Left colon (tissue), 2 donors: ENCODE results near the gene PAPPA. TPM values are rescaled to one million over a fixed set of nuclear protein-coding genes. Genes with fewer than 3 reads are reported as not detected.

ENCODE experiments used
- ATAC-seq: fragments of 200-7000 bp; cut with Tn5 transposase; one replicate; pipeline ENCODE4 v1.9.1; 2020; ENCODE audit warnings: mild to moderate bottlenecking, moderate library complexity
- DNase-seq, 2 donors: peaks; one replicate each; pipeline ENCODE4 v3.0.0-alpha.2; 2020
- intact Hi-C, 2 donors: fragments of 100-400 bp; cut with DNase I in 1 of 2; cut with micrococcal nuclease in 1 of 2; formaldehyde crosslinking; loops; one replicate each; pipeline versions ENCODE4 v1.11.2 to v1.14.0; 2022; cut with DNase I, micrococcal nuclease
- total RNA-seq, 2 donors: library from RNA; stranded (reverse); fragmentation: NEBNext Ultra II Directional; extraction: Animal tissue kit (Norgen Biotek cat#: 25700); gene quantifications; one replicate each; pipeline ENCODE4 v1.2.1, GENCODE V29; 2021
- donor health status: DM: no; HTN: no; CAD: no.
- donor health status: DM: yes; HTN: yes; CAD: no.

Gene PAPPA
- total RNA-seq, 2 donors from 2014 or later: 0.82 to 1.6 TPM

DNA sequence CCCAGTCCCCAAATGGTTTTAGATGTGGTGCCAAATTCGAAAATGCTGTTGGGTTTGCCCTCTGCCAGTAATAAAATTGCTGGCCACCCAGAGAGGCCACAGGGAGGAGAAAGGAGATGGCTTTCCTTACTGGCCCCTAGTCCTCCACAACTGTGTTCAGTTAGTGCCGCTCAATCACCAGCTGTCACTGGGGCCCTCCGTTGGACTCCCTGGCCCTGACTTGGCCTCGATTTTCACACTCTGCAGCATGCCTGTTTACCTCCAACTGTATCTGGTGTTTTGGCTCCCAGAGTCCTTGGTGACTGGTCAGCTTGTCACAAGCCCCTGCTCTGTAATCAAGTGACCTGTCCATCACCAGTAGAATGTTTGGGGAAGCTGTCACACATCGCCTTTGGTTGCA lies 97.8 kb downstream of the PAPPA start:
- no peak for ATAC-seq
- intact Hi-C loops: no loop called here

GRCh38 chr9:116260531-116260930 lies 106.9 kb downstream of the PAPPA start:
- DNase-seq (no peak), ATAC-seq (no peak)
- intact Hi-C loops: no loop called here

More for the DNA sequence above, 97.8 kb downstream of the PAPPA start:
- DNase-seq: no peak

- DNase-seq (no peak), ATAC-seq (no peak)
- intact Hi-C loops: no loop called here
Observed at GRCh38 chr9:116262448-116262847, 108.9 kb downstream of the PAPPA start.

DNA sequence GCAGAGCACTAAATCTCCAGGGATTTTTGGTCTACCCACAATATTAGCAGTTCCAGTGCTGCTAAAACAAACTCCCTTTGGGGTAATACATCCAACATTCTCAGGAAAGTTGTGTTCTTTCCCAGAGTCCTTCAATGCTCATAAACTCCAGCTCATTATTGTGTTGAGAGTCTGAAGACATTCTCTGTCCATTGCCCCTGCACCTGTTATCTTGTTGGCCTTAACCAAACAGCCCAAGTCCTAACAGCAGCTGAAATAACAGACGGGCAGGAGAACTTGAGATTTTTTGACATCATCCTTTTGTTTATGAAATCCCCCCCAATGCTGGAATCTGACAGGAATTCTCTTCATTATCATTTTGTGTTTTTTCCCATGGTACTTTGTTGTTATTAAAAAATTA lies 110.8 kb downstream of the PAPPA start:
- no peak for DNase-seq
- intact Hi-C loops: no loop called here
- no peak for ATAC-seq

DNA sequence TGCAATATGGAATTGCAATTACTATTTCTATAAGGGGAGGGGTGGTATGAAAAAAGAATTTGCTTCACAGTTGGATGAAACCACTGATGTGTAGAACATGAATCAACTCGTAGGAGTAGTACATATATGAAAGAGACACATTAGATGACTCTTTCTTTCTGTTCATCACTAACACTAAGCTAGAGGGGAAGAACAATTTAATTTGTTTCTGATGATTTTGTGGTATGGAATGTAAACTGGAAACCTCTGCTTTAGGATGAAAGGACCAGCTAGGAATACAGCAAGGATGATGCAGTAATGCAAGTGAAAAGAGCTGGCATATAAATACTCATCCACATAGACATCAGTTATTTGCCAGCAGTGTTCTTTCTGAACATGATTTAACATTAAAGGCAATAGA lies 113.4 kb downstream of the PAPPA start:
- no peak for DNase-seq
- ATAC-seq: no peak
- intact Hi-C loops: no loop called here

DNA sequence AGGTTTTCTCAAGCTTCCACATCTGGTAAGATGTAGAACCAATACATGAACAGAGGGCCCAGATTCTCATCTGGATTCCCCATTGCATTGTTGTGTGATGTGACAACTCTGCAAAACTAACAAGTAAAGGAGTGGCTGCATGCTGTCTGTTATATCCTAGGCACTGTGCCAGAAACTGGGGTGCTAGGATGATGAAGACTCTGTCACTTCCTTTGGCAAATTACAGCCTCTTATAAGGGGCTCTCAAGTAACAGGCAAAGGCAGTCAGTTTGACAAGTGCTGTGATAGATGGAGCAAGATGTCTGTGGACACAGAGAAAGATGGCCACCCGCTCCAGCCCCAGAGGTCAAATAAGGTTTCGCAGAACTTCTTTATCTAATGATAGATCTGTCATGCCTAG lies 115.7 kb downstream of the PAPPA start:
- ATAC-seq (no peak), DNase-seq (no peak)
- intact Hi-C loops: no loop called here

- intact Hi-C loops: no loop called here
- no peak for ATAC-seq
Observed at GRCh38 chr9:116270546-116270945, 117.0 kb downstream of the PAPPA start.

DNA sequence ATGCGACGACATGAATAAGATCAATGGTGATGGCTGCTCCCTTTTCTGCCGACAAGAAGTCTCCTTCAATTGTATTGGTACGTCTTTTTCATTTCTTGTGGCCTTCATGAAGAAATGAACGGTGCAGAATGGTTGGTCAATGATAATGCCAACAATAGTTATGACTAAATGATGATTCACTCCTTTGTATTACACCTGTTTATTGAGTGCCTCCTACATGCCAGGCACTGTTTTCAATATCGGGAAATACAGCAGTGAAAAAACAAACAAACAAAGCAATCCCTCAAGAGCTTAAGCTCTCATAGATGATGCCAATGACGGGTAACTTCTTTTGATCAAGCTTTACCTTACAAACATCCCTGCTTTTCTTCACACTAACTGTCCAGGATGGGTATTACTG lies 117.7 kb downstream of the PAPPA start:
- DNase-seq (no peak), ATAC-seq (no peak)
- intact Hi-C loops: no loop called here

More at GRCh38 chr9:116270546-116270945, 117.0 kb downstream of the PAPPA start:
- DNase-seq: no peak

GRCh38 chr9:116271991-116272390 lies 118.4 kb downstream of the PAPPA start:
- ATAC-seq: no peak
- intact Hi-C loops: no loop called here
- no peak for DNase-seq

- intact Hi-C loops: no loop called here
- DNase-seq: no peak
- ATAC-seq: no peak
Observed at GRCh38 chr9:116274293-116274692, 120.7 kb downstream of the PAPPA start.

- DNase-seq (no peak), ATAC-seq (no peak)
- intact Hi-C loops: no loop called here
Observed at GRCh38 chr9:116275418-116276195, 122.0 kb downstream of the PAPPA start.

GRCh38 chr9:116276196-116276493 lies 122.6 kb downstream of the PAPPA start:
- intact Hi-C loops: no loop called here
- DNase-seq: no peak
- no peak for ATAC-seq

DNA sequence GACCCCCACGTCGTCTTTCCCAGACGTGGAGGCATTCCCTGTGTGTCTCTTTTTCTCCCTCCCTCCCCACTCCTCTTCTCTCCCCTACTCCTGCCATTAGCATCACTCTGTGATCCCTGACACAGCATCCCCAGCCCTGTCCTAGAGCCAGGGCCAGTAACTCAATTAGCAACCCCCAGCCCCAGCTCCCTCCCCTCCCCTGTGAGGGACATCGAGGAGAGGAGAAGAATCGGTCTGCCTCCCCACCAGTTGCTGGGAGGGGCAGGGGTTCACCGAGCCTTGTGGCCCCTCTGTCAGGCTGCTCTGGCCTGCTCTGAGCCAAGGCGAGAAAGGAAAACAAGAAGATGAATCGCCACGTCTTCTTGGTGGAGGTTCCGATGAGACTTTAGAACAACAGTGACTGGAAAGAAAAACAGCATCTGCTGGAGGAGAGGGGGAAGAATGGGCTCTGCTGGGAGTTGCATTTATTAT lies 123.1 kb downstream of the PAPPA start:
- ATAC-seq (no peak), DNase-seq (no peak)
- intact Hi-C loops: no loop called here

GRCh38 chr9:116278326-116278725 lies 124.7 kb downstream of the PAPPA start:
- DNase-seq (no peak), ATAC-seq (no peak)
- intact Hi-C loops: no loop called here

- intact Hi-C loops: no loop called here
- DNase-seq: no peak
- no peak for ATAC-seq
Observed at GRCh38 chr9:116279230-116279629, 125.6 kb downstream of the PAPPA start.

DNA sequence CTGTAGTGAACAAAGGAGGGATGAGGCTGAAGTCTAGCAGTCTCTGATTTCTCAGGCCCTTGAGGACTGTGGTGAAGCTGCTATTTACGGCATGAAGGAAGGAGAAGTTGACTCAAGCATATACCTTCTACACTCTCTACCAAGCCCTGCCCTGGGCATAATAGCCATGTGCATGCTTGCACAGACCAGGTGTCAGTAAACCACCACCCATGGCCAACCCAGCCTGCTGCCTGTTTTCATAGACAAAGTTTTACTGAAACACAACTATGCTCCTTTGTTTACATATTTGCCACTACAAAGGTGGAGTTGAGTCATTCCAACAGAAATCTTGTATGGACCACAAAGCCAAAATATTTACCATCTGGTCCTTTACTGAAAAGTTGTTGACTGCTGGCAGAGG lies 126.9 kb downstream of the PAPPA start:
- ATAC-seq: no peak
- DNase-seq: no peak
- intact Hi-C loops: no loop called here

GRCh38 chr9:116282597-116282996 lies 129.0 kb downstream of the PAPPA start:
- intact Hi-C loops: no loop called here

GRCh38 chr9:116284518-116284917 lies 130.9 kb downstream of the PAPPA start:
- intact Hi-C loops: no loop called here
- ATAC-seq: no peak
- no peak for DNase-seq

More at GRCh38 chr9:116282597-116282996, 129.0 kb downstream of the PAPPA start:
- DNase-seq: no peak
- no peak for ATAC-seq

- intact Hi-C loops: no loop called here
- DNase-seq (no peak), ATAC-seq (no peak)
Observed at GRCh38 chr9:116285320-116285719, 131.7 kb downstream of the PAPPA start.

- ATAC-seq (no peak), DNase-seq (no peak)
- intact Hi-C loops: no loop called here
Observed at GRCh38 chr9:116286297-116286696, 132.7 kb downstream of the PAPPA start.

DNA sequence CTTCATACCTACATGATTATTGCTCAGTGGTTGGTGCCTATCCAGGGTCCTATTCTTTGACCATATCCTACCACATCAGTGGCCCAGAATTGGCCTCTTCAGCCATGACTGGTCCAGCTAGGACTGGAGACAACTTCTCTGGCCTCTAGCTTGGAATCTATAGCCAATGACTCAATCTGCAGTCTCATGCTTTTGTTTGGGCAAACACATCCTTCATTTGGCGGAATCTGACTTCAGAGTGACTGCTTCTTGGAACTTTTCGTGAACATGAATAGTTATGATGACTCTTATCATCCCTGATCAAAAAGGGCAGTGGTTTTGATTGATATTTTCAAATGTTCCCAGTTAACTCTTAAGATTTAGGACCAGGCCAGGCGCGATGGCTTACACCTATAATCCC lies 134.1 kb downstream of the PAPPA start:
- no peak for ATAC-seq
- intact Hi-C loops: no loop called here
- DNase-seq: no peak
